Transverse colon (tissue), 4 donors: ENCODE measurements around the gene PRCD. TPM values are rescaled to one million over a fixed set of nuclear protein-coding genes. Genes with fewer than 3 reads are reported as not detected.

Experiments used
- DNase-seq: peaks from one replicate; pipeline ENCODE4 v3.0.0-alpha.2; 2019
- H3K27ac ChIP-seq, 4 donors: fragments of 200-600 bp; sonication (generic); 2 replicates each; pipeline ENCODE4 v1.5.1; 2016 to 2018; ENCODE audit warnings: inconsistent platforms in 4 of 4
- H3K27me3 ChIP-seq: fragments of 200-600 bp; sonication (generic); 2 replicates; pipeline ENCODE4 v1.5.1; 2017; ENCODE audit warnings: inconsistent platforms
- H3K36me3 ChIP-seq, 4 donors: fragments of 200-600 bp; sonication (generic); 2 replicates each; pipeline ENCODE4 v1.5.1; 2017 to 2019; ENCODE audit warnings: inconsistent platforms in 4 of 4
- H3K4me1 ChIP-seq, 4 donors: fragments of 200-600 bp; sonication (generic); 2 replicates each; pipeline ENCODE4 v1.5.1; 2017 to 2020; ENCODE audit warnings: inconsistent platforms in 4 of 4
- H3K4me3 ChIP-seq, 4 donors: fragments of 200-600 bp; sonication (generic); 1 replicate in 1 of 4; 2 replicates in 3 of 4; pipeline versions ENCODE4 v1.5.1 to v1.6.1; 2017 to 2019; ENCODE audit warnings: inconsistent platforms in 4 of 4
- H3K9me3 ChIP-seq, 2 donors: fragments of 200-600 bp; sonication (generic); 2 replicates each; pipeline ENCODE4 v1.5.1; 2017 to 2019; ENCODE audit warnings: inconsistent platforms in 2 of 2
- EP300 ChIP-seq: sonication (generic); formaldehyde crosslinking; IDR thresholded peaks from one replicate; pipeline ENCODE4 v1.6.1; 2017; ENCODE audit warnings: antibody characterized with exemption, low read depth
- POLR2A ChIP-seq: fragments of 450-650 bp; IDR thresholded peaks from one replicate; pipeline ENCODE4 v1.6.1; 2016; ENCODE audit warnings: antibody characterized with exemption, mild to moderate bottlenecking, moderate library complexity
- POLR2AphosphoS5 ChIP-seq, 3 donors: sonication (generic); formaldehyde crosslinking; IDR thresholded peaks; one replicate each; pipeline ENCODE4 v1.6.1; 2016; ENCODE audit warnings: antibody characterized with exemption in 3 of 3
- WGBS, 2 donors: methylation state at CpG; one replicate each; pipeline ENCODE4 v1.1.5; 2018; ENCODE audit warnings: low coverage in 1 of 2; 5-methylcytosine and 5-hydroxymethylcytosine counted together
- in situ Hi-C, 4 donors: fragments of 200-750 bp; cut with MboI; loops; one replicate each; pipeline versions ENCODE4 v1.15.0 to v1.15.1; 2017; ENCODE audit warnings: low sequenced_read_pairs in 3 of 4, low pct_ligation_motif_present in 1 of 4, low pct_unique_long_range_greater_than_20kb in 1 of 4
- intact Hi-C: fragments of 100-400 bp; cut with DNase I; formaldehyde crosslinking; loops from one replicate; pipeline ENCODE4 v1.15.1; 2023; ENCODE audit warnings: low total_unique reads
- total RNA-seq, 4 donors: library from RNA; depleted of rRNA; stranded (reverse); fragments of >200 nt; gene quantifications; one replicate each; pipeline ENCODE4 v1.1.0, GENCODE V29; 2016
- TF ChIP-seq, protein P1 (sequence below), 5 experiments: fragments of 200-600 bp in 3 of 5; fragments of 450-650 bp in 2 of 5; sonication (generic) in 3 of 5; IDR thresholded peaks; 1 replicate in 2 of 5; 2 replicates in 3 of 5; pipeline ENCODE4 v1.5.1; 2016 to 2017; ENCODE audit warnings: antibody characterized with exemption in 5 of 5, inconsistent platforms in 3 of 5, mild to moderate bottlenecking in 2 of 5, moderate library complexity in 1 of 5

PRCD gene
- total RNA-seq, 4 donors from 2014 or later = 0.64 to 6.8 TPM; not detected in 2

DNA sequence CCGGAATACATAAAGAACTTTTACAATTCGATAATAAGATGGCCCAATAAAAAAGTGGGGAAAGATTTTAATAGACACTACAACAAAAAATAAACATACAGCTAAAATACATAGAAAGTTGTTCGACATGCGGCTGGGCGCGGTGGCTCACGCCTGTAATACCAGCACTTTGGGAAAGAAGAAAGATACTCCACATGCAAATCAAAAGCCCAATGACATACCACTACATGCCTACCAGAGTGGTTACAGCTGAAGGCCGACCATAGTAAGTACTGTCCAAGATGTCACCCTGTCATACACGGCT, 9.3 kb downstream of the PRCD start:
- Histone ChIP-seq H3K36me3 (no peaks in the 10 kb centered on the region), H3K4me3 (no peak overlapping the region), H3K4me1 (peaks cover 8 to 23% (median 13%) of the 10 kb centered on the region in 4 donors), H3K27me3 (no peaks in the 10 kb centered on the region), H3K27ac (no peak overlapping the region), H3K9me3 (no peaks in the 10 kb centered on the region)
- no peak for DNase-seq
- no peak for TF ChIP-seq POLR2A
- TF ChIP-seq, protein P1, sequence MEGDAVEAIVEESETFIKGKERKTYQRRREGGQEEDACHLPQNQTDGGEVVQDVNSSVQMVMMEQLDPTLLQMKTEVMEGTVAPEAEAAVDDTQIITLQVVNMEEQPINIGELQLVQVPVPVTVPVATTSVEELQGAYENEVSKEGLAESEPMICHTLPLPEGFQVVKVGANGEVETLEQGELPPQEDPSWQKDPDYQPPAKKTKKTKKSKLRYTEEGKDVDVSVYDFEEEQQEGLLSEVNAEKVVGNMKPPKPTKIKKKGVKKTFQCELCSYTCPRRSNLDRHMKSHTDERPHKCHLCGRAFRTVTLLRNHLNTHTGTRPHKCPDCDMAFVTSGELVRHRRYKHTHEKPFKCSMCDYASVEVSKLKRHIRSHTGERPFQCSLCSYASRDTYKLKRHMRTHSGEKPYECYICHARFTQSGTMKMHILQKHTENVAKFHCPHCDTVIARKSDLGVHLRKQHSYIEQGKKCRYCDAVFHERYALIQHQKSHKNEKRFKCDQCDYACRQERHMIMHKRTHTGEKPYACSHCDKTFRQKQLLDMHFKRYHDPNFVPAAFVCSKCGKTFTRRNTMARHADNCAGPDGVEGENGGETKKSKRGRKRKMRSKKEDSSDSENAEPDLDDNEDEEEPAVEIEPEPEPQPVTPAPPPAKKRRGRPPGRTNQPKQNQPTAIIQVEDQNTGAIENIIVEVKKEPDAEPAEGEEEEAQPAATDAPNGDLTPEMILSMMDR (IDR thresholded peaks at IDR 0.05) = no peak
- no peak for TF ChIP-seq EP300
- TF ChIP-seq POLR2AphosphoS5 (IDR thresholded peaks at IDR 0.05) = no peak
- WGBS, 2 donors = 56 to 68% methylated on average over 7 to 9 of the region's 9 CpGs
- intact Hi-C loops (no loop called here), in situ Hi-C loops (loop anchor here in 1 of 4 donors (25.0 kb wide), 1 partner anchor 163 kb away; the partner anchor contains the start of gene MXRA7)

DNA sequence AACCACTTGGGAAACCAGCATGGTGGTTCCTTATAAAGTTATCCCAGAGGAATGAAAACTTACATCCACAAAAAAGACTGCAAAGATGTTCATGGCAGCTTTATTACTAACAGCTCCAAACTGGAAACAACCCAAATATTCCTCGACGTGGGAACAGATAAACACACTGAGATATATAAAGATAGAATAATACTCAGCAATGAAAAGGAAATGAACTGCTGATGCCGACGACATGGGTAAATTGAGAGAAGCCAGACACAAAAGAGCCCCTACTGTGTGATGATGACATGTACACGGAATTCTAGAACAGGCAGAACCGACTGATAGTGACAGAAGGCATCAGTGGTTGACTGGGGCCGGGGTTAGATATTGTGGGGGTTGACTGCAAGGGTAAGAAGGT, 9.7 kb downstream of the PRCD start:
- Histone ChIP-seq H3K36me3 (no peaks in the 10 kb centered on the region), H3K4me3 (no peak overlapping the region), H3K27ac (no peak overlapping the region), H3K4me1 (peaks cover 8 to 19% (median 13%) of the 10 kb centered on the region in 4 donors), H3K9me3 (no peaks in the 10 kb centered on the region), H3K27me3 (no peaks in the 10 kb centered on the region)
- in situ Hi-C loops = loop anchor here in 1 of 4 donors (25.0 kb wide), 1 partner anchor 163 kb away; the partner anchor contains the start of gene MXRA7
- 78 to 88% methylated on average over 7 of the region's 7 CpGs for WGBS, 2 donors
- DNase-seq = no peak
- TF ChIP-seq EP300 = no peak
- no peak for TF ChIP-seq POLR2A
- TF ChIP-seq, protein P1 (IDR thresholded peaks at IDR 0.05) = no peak
- TF ChIP-seq POLR2AphosphoS5 (IDR thresholded peaks at IDR 0.05) = no peak
- intact Hi-C loops = no loop called here

DNA sequence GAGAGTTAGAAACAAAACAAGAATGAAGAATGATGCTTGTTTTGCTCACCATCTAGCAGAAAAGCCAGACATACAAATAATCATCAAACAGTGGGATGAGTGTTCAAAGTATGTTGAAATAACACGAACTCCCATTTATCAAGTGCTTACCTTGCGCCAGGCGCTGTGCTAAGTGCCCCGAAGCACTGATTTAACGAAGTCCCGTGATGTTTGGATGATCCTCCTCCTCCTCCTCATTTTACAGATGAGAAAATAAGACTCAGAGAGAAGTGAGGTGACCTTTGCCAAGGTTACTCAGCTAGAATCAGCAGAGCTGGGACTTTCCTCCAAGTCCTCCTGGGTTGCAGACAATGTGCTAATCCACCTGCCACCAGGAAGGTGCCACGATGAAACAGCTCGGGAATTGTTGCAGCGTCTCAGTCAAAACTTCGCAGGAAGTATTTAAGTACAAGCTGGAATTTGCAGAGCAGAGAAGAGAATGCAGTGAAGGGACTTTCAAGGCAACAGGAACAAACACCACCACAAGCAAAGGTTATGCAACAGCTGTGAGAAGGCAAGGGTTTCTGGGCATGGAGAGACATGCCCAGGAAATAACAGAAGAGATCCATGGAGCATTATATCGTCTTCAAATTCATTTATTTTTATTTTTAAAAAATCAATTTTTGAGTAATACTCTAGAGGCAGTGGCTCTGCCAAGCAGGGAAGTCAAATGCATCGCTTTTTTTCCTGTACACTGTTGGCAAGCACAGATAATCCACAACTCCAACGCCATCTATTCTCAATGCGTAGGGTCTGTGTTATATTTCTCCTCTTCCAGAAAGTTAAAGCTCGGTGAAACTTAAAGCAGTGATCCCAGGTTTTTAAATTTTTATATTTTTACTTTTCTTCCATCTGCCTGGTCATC, 11.1 kb downstream of the PRCD start:
- in situ Hi-C loops (no loop called here), intact Hi-C loops (no loop called here)
- Histone ChIP-seq H3K4me3 (no peak overlapping the region), H3K27me3 (no peaks in the 10 kb centered on the region), H3K4me1 (peaks cover 7 to 14% (median 11%) of the 10 kb centered on the region in 4 donors), H3K9me3 (no peaks in the 10 kb centered on the region), H3K27ac (no peak overlapping the region), H3K36me3 (no peaks in the 10 kb centered on the region)
- no peak for DNase-seq
- no peak for TF ChIP-seq POLR2AphosphoS5 (IDR thresholded peaks at IDR 0.05)
- no peak for TF ChIP-seq POLR2A
- TF ChIP-seq, protein P1 (IDR thresholded peaks at IDR 0.05) = no peak
- TF ChIP-seq EP300 = no peak
- 39 to 50% methylated on average over 13 to 15 of the region's 15 CpGs for WGBS, 2 donors

DNA sequence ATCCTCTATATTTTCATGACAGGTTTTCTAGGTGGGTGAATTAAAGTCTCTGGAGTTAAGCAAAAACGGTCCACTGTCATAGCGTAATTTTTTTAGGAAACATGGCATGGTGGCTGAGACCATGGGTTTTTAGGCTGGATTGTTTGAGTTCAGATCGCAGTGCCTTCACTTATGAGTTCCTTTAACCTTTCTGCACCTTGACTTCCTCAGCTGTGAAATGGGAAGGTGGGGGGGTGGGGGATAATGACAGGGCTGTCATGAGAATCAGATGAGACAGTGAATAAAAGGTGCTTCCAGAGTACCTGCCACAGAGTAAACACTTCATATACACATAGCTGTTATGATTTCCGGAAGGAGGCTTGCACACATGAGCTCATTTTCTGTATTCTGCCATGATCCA, 11.8 kb downstream of the PRCD start:
- in situ Hi-C loops = no loop called here
- intact Hi-C loops = no loop called here
- H3K27ac ChIP-seq = no peak overlapping the region
- H3K4me1 ChIP-seq = peaks cover 9 to 17% (median 12%) of the 10 kb centered on the region in 4 donors
- H3K36me3 ChIP-seq = no peaks in the 10 kb centered on the region
- H3K4me3 ChIP-seq = no peak overlapping the region
- TF ChIP-seq, protein P1 (IDR thresholded peaks at IDR 0.05) = no peak
- TF ChIP-seq POLR2A (no peak), EP300 (no peak), POLR2AphosphoS5 (IDR thresholded peaks at IDR 0.05) (no peak)
- H3K27me3 ChIP-seq = no peaks in the 10 kb centered on the region
- DNase-seq = no peak
- 80 to 83% methylated on average over 2 to 4 of the region's 4 CpGs for WGBS, 2 donors
- H3K9me3 ChIP-seq = no peaks in the 10 kb centered on the region
